ENCODE measurements around the gene CRK.

Gene CRK

GRCh38 chr17:1485423-1486376 is 29.7 kb upstream of the CRK start:
- DNase-seq, result no peak

- peak; percentile 37 for DNase-seq
Observed at GRCh38 chr17:1484676-1485422, 28.8 kb upstream of the CRK start.

GRCh38 chr17:1484060-1484535 is 28.1 kb upstream of the CRK start:
- no peak for DNase-seq

- no peak for DNase-seq
Observed at GRCh38 chr17:1482680-1483079, 26.6 kb upstream of the CRK start.

- DNase-seq, result no peak
Observed at GRCh38 chr17:1481736-1482135, 25.7 kb upstream of the CRK start.

GRCh38 chr17:1480747-1481465 is 24.9 kb upstream of the CRK start:
- no peak for DNase-seq

GRCh38 chr17:1478418-1478817 is 22.4 kb upstream of the CRK start:
- DNase-seq, result no peak

GRCh38 chr17:1475321-1475854 is 19.4 kb upstream of the CRK start:
- DNase-seq, result no peak

- no peak for DNase-seq
Observed at GRCh38 chr17:1474402-1475189, 18.6 kb upstream of the CRK start.

- no peak for DNase-seq
Observed at GRCh38 chr17:1473841-1474240, 17.8 kb upstream of the CRK start.

GRCh38 chr17:1473170-1473569 is 17.1 kb upstream of the CRK start:
- DNase-seq, result no peak

- DNase-seq, result no peak
Observed at GRCh38 chr17:1471911-1472821, 16.1 kb upstream of the CRK start.

GRCh38 chr17:1471490-1471889 is 15.5 kb upstream of the CRK start:
- DNase-seq, result no peak

- DNase-seq, result no peak
Observed at GRCh38 chr17:1470755-1471462, 14.9 kb upstream of the CRK start.

GRCh38 chr17:1470071-1470754 is 14.2 kb upstream of the CRK start:
- no peak for DNase-seq

- peak; percentile 23 for DNase-seq
Observed at GRCh38 chr17:1469231-1469852, 13.3 kb upstream of the CRK start.

GRCh38 chr17:1467898-1468492 is 12.0 kb upstream of the CRK start:
- DNase-seq, result no peak

- no peak for DNase-seq
Observed at GRCh38 chr17:1467258-1467657, 11.2 kb upstream of the CRK start.

- no peak for DNase-seq
Observed at GRCh38 chr17:1464186-1464585, 8.2 kb upstream of the CRK start.
